Stimulated activated CD4-positive, alpha-beta T cell treated with anti-CD3 and anti-CD28 coated beads, Interleukin-4, amount 100 ng/mL, for 48 hours (primary cell): ENCODE results near the gene ADAMTSL3.
A peak's percentile ranks its signal among the peaks of the same experiment; 100 is the strongest.

Source experiments
- DNase-seq, 2 donors: peaks; one replicate each; pipeline ENCODE4 v3.0.0-alpha.2; 2020; ENCODE audit warnings: low read depth in 2 of 2

The ADAMTSL3 gene

GRCh38 chr15:83980637-83981036 is 326.7 kb downstream of the ADAMTSL3 start:
- no peak for DNase-seq

- DNase-seq: no peak
Measured at GRCh38 chr15:83982748-83983147, 328.8 kb downstream of the ADAMTSL3 start.

- DNase-seq: no peak
Measured at GRCh38 chr15:83983634-83984458, 329.9 kb downstream of the ADAMTSL3 start.

- DNase-seq: no peak
Measured at GRCh38 chr15:83984601-83985000, 330.7 kb downstream of the ADAMTSL3 start.

GRCh38 chr15:83991163-83991562 is 337.2 kb downstream of the ADAMTSL3 start:
- no peak for DNase-seq

GRCh38 chr15:83992324-83993031 is 338.6 kb downstream of the ADAMTSL3 start:
- DNase-seq: no peak

GRCh38 chr15:83993591-83993990 is 339.7 kb downstream of the ADAMTSL3 start:
- no peak for DNase-seq

GRCh38 chr15:83998486-83998885 is 344.6 kb downstream of the ADAMTSL3 start:
- DNase-seq: no peak

GRCh38 chr15:83999396-84000135 is 345.6 kb downstream of the ADAMTSL3 start:
- DNase-seq: no peak

GRCh38 chr15:84001037-84001436 is 347.1 kb downstream of the ADAMTSL3 start:
- no peak for DNase-seq

- DNase-seq: no peak
Measured at GRCh38 chr15:84001655-84002054, 347.7 kb downstream of the ADAMTSL3 start.

- no peak for DNase-seq
Measured at GRCh38 chr15:84003791-84004503, 350.0 kb downstream of the ADAMTSL3 start.

- no peak for DNase-seq
Measured at GRCh38 chr15:84006421-84006820, 352.5 kb downstream of the ADAMTSL3 start.

- DNase-seq: no peak
Measured at GRCh38 chr15:84009616-84010015, 355.7 kb downstream of the ADAMTSL3 start.

GRCh38 chr15:84010246-84010645 is 356.3 kb downstream of the ADAMTSL3 start:
- DNase-seq: no peak

GRCh38 chr15:84016371-84016770 is 362.4 kb downstream of the ADAMTSL3 start:
- no peak for DNase-seq

- DNase-seq: no peak
Measured at GRCh38 chr15:84022516-84022915, 368.6 kb downstream of the ADAMTSL3 start.

GRCh38 chr15:84023636-84024035 is 369.7 kb downstream of the ADAMTSL3 start:
- peak; percentile 8 to 16 for DNase-seq

- no peak for DNase-seq
Measured at GRCh38 chr15:84033793-84034553, 380.1 kb downstream of the ADAMTSL3 start.

GRCh38 chr15:84034578-84035398 is 380.9 kb downstream of the ADAMTSL3 start:
- DNase-seq: no peak
